B cell (primary cell): ENCODE results near the gene WBP4. TPM values are rescaled to one million over a fixed set of nuclear protein-coding genes. Genes with fewer than 3 reads are reported as not detected.

Experiments used
- ATAC-seq: fragments of 200-7000 bp; cut with Tn5 transposase; one replicate; pipeline ENCODE4 v1.10.0; 2021; ENCODE audit warnings: low read depth, mild to moderate bottlenecking, moderate number of reproducible peaks, moderate library complexity
- CTCF ChIA-PET: fragments of 350-600 bp; sonication (Branson Sonifier 250); formaldehyde crosslinking; loops from one replicate; lab custom pipeline; 2021; ENCODE audit warnings: antibody characterized with exemption, inconsistent platforms; lab: Charles Lee
- POLR2A ChIA-PET: fragments of 350-600 bp; sonication (Branson Sonifier 250); formaldehyde crosslinking; loops from one replicate; lab custom pipeline; 2021; ENCODE audit warnings: antibody characterized with exemption; lab: Charles Lee
- DNase-seq: peaks from one replicate; pipeline ENCODE4 v3.0.0; 2013
- H2AFZ ChIP-seq: 2 replicates; pipeline ENCODE4 v1.6.1; 2012; ENCODE audit warnings: mild to moderate bottlenecking, low read depth, low read length; ENCODE audit not compliant: insufficient read depth, poor library complexity, severe bottlenecking
- H3K27ac ChIP-seq, 2 donors: 1 replicate in 1 of 2; 2 replicates in 1 of 2; pipeline ENCODE4 v1.5.1; 2012 to 2013; ENCODE audit warnings: low read length in 2 of 2, mild to moderate bottlenecking in 2 of 2, moderate library complexity in 1 of 2
- H3K27me3 ChIP-seq, 4 experiments: fragments of 200-600 bp in 1 of 4; sonication (generic) in 1 of 4; replicated peaks in 1 of 4; 1 replicate in 2 of 4; 2 replicates in 2 of 4; pipeline versions ENCODE4 v1.6.1 to v1.7.0; 2013 to 2016; ENCODE audit warnings: low read length in 3 of 4, mild to moderate bottlenecking in 2 of 4, mixed read lengths in 1 of 4, moderate library complexity in 1 of 4; ENCODE audit not compliant: insufficient read depth in 4 of 4, control insufficient read depth in 3 of 4; ENCODE audit errors: control extremely low read depth in 1 of 4
- H3K36me3 ChIP-seq, 2 experiments: replicated peaks in 1 of 2; 1 replicate in 1 of 2; 2 replicates in 1 of 2; pipeline versions ENCODE4 v1.6.1 to v1.7.1; 2013; ENCODE audit warnings: low read length in 1 of 2; ENCODE audit not compliant: insufficient read depth in 2 of 2, control insufficient read depth in 1 of 2; ENCODE audit errors: control extremely low read depth in 1 of 2, extremely low read depth in 1 of 2
- H3K4me1 ChIP-seq, 2 donors: fragments of 200-600 bp in 1 of 2; sonication (generic) in 1 of 2; 1 replicate in 1 of 2; 2 replicates in 1 of 2; pipeline versions ENCODE4 v1.5.1 to v1.6.1; 2013 to 2017; ENCODE audit warnings: low read length in 2 of 2; ENCODE audit not compliant: control insufficient read depth in 2 of 2, insufficient read depth in 2 of 2
- H3K4me2 ChIP-seq: replicated peaks from 2 replicates; pipeline ENCODE3; 2012; ENCODE audit warnings: mild to moderate bottlenecking, low read depth, low read length; ENCODE audit not compliant: poor library complexity, severe bottlenecking
- H3K4me3 ChIP-seq, 5 experiments: fragments of 200-600 bp in 1 of 5; sonication (generic) in 1 of 5; 1 replicate in 3 of 5; 2 replicates in 2 of 5; pipeline versions ENCODE4 v1.5.1 to v1.7.0; 2011 to 2016; ENCODE audit warnings: low read length in 4 of 5, mild to moderate bottlenecking in 4 of 5, low read depth in 2 of 5, control low read depth in 1 of 5, moderate library complexity in 1 of 5; ENCODE audit not compliant: insufficient read depth in 1 of 5; ENCODE audit errors: control extremely low read depth in 1 of 5, extremely low read depth in 1 of 5
- H3K79me2 ChIP-seq: fragments of 200-600 bp; sonication (generic); one replicate; pipeline ENCODE4 v1.6.0; 2016; ENCODE audit warnings: low read length; ENCODE audit not compliant: control insufficient read depth, insufficient read depth
- H3K9ac ChIP-seq: fragments of 200-600 bp; sonication (generic); 2 replicates; pipeline ENCODE4 v1.6.1; 2017; ENCODE audit warnings: mild to moderate bottlenecking, low read length, moderate library complexity
- H3K9me3 ChIP-seq, 3 donors: one replicate each; pipeline versions ENCODE4 v1.6.1 to v1.7.1; 2013; ENCODE audit warnings: low read length in 2 of 3; ENCODE audit not compliant: control insufficient read depth in 2 of 3, insufficient read depth in 1 of 3; ENCODE audit errors: control extremely low read depth in 1 of 3
- H4K20me1 ChIP-seq: 2 replicates; pipeline ENCODE4 v1.6.0; 2012; ENCODE audit warnings: mild to moderate bottlenecking, low read length; ENCODE audit not compliant: insufficient read depth, control insufficient read depth, poor library complexity, severe bottlenecking
- H3K27ac Mint-ChIP-seq: one replicate; pipeline ENCODE4 v1.8.0; 2021; ENCODE audit warnings: mixed read lengths
- H3K27me3 Mint-ChIP-seq: one replicate; pipeline ENCODE4 v1.8.0; 2021; ENCODE audit warnings: mixed read lengths
- H3K4me1 Mint-ChIP-seq: one replicate; pipeline ENCODE4 v1.8.0; 2021; ENCODE audit warnings: mixed read lengths
- H3K4me3 Mint-ChIP-seq: one replicate; pipeline ENCODE4 v1.8.0; 2021; ENCODE audit warnings: mixed read lengths
- H3K9me3 Mint-ChIP-seq: one replicate; pipeline ENCODE4 v1.8.0; 2022; ENCODE audit warnings: mixed read lengths; ENCODE audit not compliant: insufficient read depth
- EZH2 ChIP-seq: IDR thresholded peaks from 2 replicates; pipeline ENCODE4 v1.6.1; 2012; ENCODE audit warnings: borderline replicate concordance, low read depth, mild to moderate bottlenecking, moderate library complexity, low read length; ENCODE audit not compliant: insufficient read depth, poor library complexity, severe bottlenecking
- whole genome bisulfite sequencing: methylation state at CpG from one replicate; pipeline ENCODE4 v1.1.5; 2013; ENCODE audit warnings: missing lambda C conversion rate; ENCODE audit not compliant: insufficient coverage; 5-methylcytosine and 5-hydroxymethylcytosine counted together
- intact Hi-C: fragments of 100-400 bp; cut with micrococcal nuclease; formaldehyde crosslinking; loops from one replicate; pipeline ENCODE4 v1.10.0; 2022
- polyA plus RNA-seq: library from polyadenylated mRNA; depleted of rRNA; stranded (reverse); fragments of >200 nt; gene quantifications from 2 replicates; pipeline ENCODE4 v1.2.3, GENCODE V29; 2012
- total RNA-seq, 2 donors: library from RNA; stranded (reverse); fragments of 120-200 nt in 1 of 2; gene quantifications; 1 replicate in 1 of 2; 2 replicates in 1 of 2; pipeline versions ENCODE4 v1.2.3 to v1.2.4, GENCODE V29; 2013 to 2022
- TF ChIP-seq, protein P1 (sequence below): fragments of 200-600 bp; IDR thresholded peaks from one replicate; pipeline ENCODE4 v1.8.0; 2022; ENCODE audit warnings: antibody characterized with exemption, mild to moderate bottlenecking

The WBP4 gene
- total and polyA plus RNA-seq, 2 donors (not counting 1 experiment from before 2014, with no cell fraction given), result 1.8 to 10.4 TPM

- WGBS, result 71% methylated on average over 1 of the region's 2 CpGs
- peak overlapping the region; percentile 76 for H3K4me2 ChIP-seq
- H3K9me3 ChIP-seq, result no peaks in the 10 kb centered on the region
- peak overlapping the region; percentile 96 to 100 for H3K27ac ChIP-seq
- POLR2A ChIA-PET, result interaction anchor here (0.7 to 4.4 kb wide), 5 partner anchors 14 to 1276 kb away, joined by 3 to 32 read pairs (median 4); partner anchors contain the start of gene WBP4
- intact Hi-C loops, result loop anchor here (1.0 to 5.0 kb wide), 7 partner anchors 34 to 352 kb away; partner anchors contain the start of genes FOXO1 and KBTBD6
- ATAC-seq (no peak), DNase-seq (no peak)
- H2AFZ ChIP-seq, result peak overlapping the region; percentile 36
- peak overlapping the region in 4 of 5 experiments; percentile 72 to 99 (median 84) for H3K4me3 ChIP-seq
- no peak overlapping the region for H3K4me3 Mint-ChIP-seq
- H3K79me2 ChIP-seq, result peaks cover 88% of the 10 kb centered on the region
- peaks cover 49% of the 10 kb centered on the region for H3K4me1 Mint-ChIP-seq
- no peaks in the 10 kb centered on the region for H3K36me3 ChIP-seq
- H3K9me3 Mint-ChIP-seq, result no peaks in the 10 kb centered on the region
- peaks cover 24 to 26% of the 10 kb centered on the region in 2 donors for H3K4me1 ChIP-seq
- H3K27me3 ChIP-seq, result no peaks in the 10 kb centered on the region
- H3K27ac Mint-ChIP-seq, result peak overlapping the region; percentile 34
- H3K9ac ChIP-seq, result peak overlapping the region; percentile 99
- TF ChIP-seq, protein P1, sequence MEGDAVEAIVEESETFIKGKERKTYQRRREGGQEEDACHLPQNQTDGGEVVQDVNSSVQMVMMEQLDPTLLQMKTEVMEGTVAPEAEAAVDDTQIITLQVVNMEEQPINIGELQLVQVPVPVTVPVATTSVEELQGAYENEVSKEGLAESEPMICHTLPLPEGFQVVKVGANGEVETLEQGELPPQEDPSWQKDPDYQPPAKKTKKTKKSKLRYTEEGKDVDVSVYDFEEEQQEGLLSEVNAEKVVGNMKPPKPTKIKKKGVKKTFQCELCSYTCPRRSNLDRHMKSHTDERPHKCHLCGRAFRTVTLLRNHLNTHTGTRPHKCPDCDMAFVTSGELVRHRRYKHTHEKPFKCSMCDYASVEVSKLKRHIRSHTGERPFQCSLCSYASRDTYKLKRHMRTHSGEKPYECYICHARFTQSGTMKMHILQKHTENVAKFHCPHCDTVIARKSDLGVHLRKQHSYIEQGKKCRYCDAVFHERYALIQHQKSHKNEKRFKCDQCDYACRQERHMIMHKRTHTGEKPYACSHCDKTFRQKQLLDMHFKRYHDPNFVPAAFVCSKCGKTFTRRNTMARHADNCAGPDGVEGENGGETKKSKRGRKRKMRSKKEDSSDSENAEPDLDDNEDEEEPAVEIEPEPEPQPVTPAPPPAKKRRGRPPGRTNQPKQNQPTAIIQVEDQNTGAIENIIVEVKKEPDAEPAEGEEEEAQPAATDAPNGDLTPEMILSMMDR, result no peak
- TF ChIP-seq EZH2, result no peak
- H4K20me1 ChIP-seq, result no peaks in the 10 kb centered on the region
- CTCF ChIA-PET, result interaction anchor here (0.5 to 7.8 kb wide), 18 partner anchors 9 to 253 kb away, joined by 3 to 63 read pairs (median 4); partner anchors contain the start of genes SLC25A15 and WBP4
- H3K27me3 Mint-ChIP-seq, result no peaks in the 10 kb centered on the region
These were observed 41.5 kb upstream of the WBP4 start for GRCh38 chr13:41019578-41020347.

GRCh38 chr13:41025518-41025917 is 35.8 kb upstream of the WBP4 start:
- no peaks in the 10 kb centered on the region for H3K27me3 Mint-ChIP-seq
- TF ChIP-seq EZH2, result no peak
- TF ChIP-seq, protein P1, result no peak
- no peaks in the 10 kb centered on the region for H3K9me3 Mint-ChIP-seq
- no peaks in the 10 kb centered on the region for H4K20me1 ChIP-seq
- POLR2A ChIA-PET, result no interaction called here
- H3K27ac ChIP-seq, result no peak overlapping the region
- peak overlapping the region; percentile 16 for H3K27ac Mint-ChIP-seq
- H3K9me3 ChIP-seq, result no peaks in the 10 kb centered on the region
- H2AFZ ChIP-seq, result no peak overlapping the region
- CTCF ChIA-PET, result interaction anchor here (1.0 to 1.1 kb wide), 2 partner anchors 29 to 32 kb away, joined by 3 to 4 read pairs; no protein-coding TSS in a partner anchor
- peaks cover 2 to 3% of the 10 kb centered on the region in 2 donors for H3K4me1 ChIP-seq
- peaks cover 0 to 3% of the 10 kb centered on the region in 2 experiments for H3K36me3 ChIP-seq
- peaks cover 89% of the 10 kb centered on the region for H3K79me2 ChIP-seq
- no peak for DNase-seq
- H3K9ac ChIP-seq, result no peak overlapping the region
- intact Hi-C loops, result no loop called here
- H3K4me1 Mint-ChIP-seq, result peaks cover 24% of the 10 kb centered on the region
- no peak overlapping the region for H3K4me2 ChIP-seq
- no peak overlapping the region for H3K4me3 Mint-ChIP-seq
- no peak overlapping the region for H3K4me3 ChIP-seq
- WGBS, result 86% methylated on average over 3 of the region's 4 CpGs
- no peaks in the 10 kb centered on the region for H3K27me3 ChIP-seq
- no peak for ATAC-seq
